Activated T-cell treated with anti-CD3 and anti-CD28 coated beads, Interleukin-2, amount 50 U/mL, for 72 hours (primary cell): Measurements from ENCODE around the gene PELO. TPM values are rescaled to one million over a fixed set of nuclear protein-coding genes. Genes with fewer than 3 reads are reported as not detected.
"Not testable (repeated sequence)": the region's sequence is repeated elsewhere in the genome, so short reads cannot be mapped to it uniquely, and the experiment has no call there.

Experiments
- ATAC-seq, 2 donors: fragments of 150-1000 bp; cut with Tn5 transposase; replicated peaks in 1 of 2; 2 replicates each; pipeline ENCODE4 v1.10.0; 2021; ENCODE audit warnings: moderate library complexity in 2 of 2, mild to moderate bottlenecking in 1 of 2
- DNase-seq, 2 donors: peaks; one replicate each; pipeline ENCODE4 v3.0.0; 2021 to 2022; ENCODE audit warnings: mixed read lengths in 1 of 2
- H3K27ac Mint-ChIP-seq: one replicate; pipeline ENCODE4 v1.8.0; 2022; ENCODE audit warnings: mild to moderate bottlenecking, moderate library complexity, mixed read lengths
- H3K27me3 Mint-ChIP-seq: one replicate; pipeline ENCODE4 v1.8.0; 2022; ENCODE audit warnings: low read depth, mixed read lengths
- H3K36me3 Mint-ChIP-seq, 2 donors: one replicate each; pipeline ENCODE4 v1.8.0; 2022; ENCODE audit warnings: mixed read lengths in 2 of 2, mild to moderate bottlenecking in 1 of 2; ENCODE audit not compliant: insufficient read depth in 2 of 2
- H3K4me1 Mint-ChIP-seq: one replicate; pipeline ENCODE4 v1.8.0; 2022; ENCODE audit warnings: low read depth, mixed read lengths
- H3K4me3 Mint-ChIP-seq, 2 donors: one replicate each; pipeline ENCODE4 v1.8.0; 2022; ENCODE audit warnings: mild to moderate bottlenecking in 2 of 2, mixed read lengths in 2 of 2, moderate library complexity in 2 of 2
- H3K9me3 Mint-ChIP-seq, 2 donors: one replicate each; pipeline ENCODE4 v1.8.0; 2022; ENCODE audit warnings: mixed read lengths in 2 of 2
- total RNA-seq, 2 donors: library from RNA; stranded (reverse); gene quantifications; one replicate each; pipeline ENCODE4 v1.2.3, GENCODE V29; 2022

The PELO gene
- total RNA-seq, 2 donors from 2014 or later: 16.6 to 17.5 TPM

- peaks cover 3 to 12% of the 10 kb centered on the region in 2 donors for H3K36me3 Mint-ChIP-seq
- no peak for ATAC-seq
- peaks cover 44% of the 10 kb centered on the region for H3K4me1 Mint-ChIP-seq
Measured at GRCh38 chr5:52808316-52808901, 20.7 kb downstream of the PELO start.

GRCh38 chr5:52809884-52810283 is 22.2 kb downstream of the PELO start:
- no peaks in the 10 kb centered on the region for H3K27me3 Mint-ChIP-seq
- ATAC-seq (peak in 1 of 2 donors; percentile 70), DNase-seq (no peak)
- peaks cover 32% of the 10 kb centered on the region for H3K4me1 Mint-ChIP-seq
- peaks cover 3 to 5% of the 10 kb centered on the region in 2 donors for H3K36me3 Mint-ChIP-seq
- H3K9me3 Mint-ChIP-seq: no peaks in the 10 kb centered on the region
- no peak overlapping the region for H3K4me3 Mint-ChIP-seq
- peak overlapping the region; percentile 51 for H3K27ac Mint-ChIP-seq

More at GRCh38 chr5:52808316-52808901, 20.7 kb downstream of the PELO start:
- DNase-seq: no peak
- Mint-ChIP-seq H3K27ac (no peak overlapping the region), H3K4me3 (no peak overlapping the region), H3K9me3 (no peaks in the 10 kb centered on the region), H3K27me3 (no peaks in the 10 kb centered on the region)

GRCh38 chr5:52810426-52810825 is 22.7 kb downstream of the PELO start:
- Mint-ChIP-seq H3K27me3 (no peaks in the 10 kb centered on the region), H3K4me1 (peaks cover 27% of the 10 kb centered on the region), H3K4me3 (no peak overlapping the region), H3K27ac (no peak overlapping the region), H3K36me3 (no peaks in the 10 kb centered on the region), H3K9me3 (no peaks in the 10 kb centered on the region)
- ATAC-seq (no peak), DNase-seq (no peak)

- Mint-ChIP-seq H3K4me1 (peaks cover 20% of the 10 kb centered on the region), H3K36me3 (no peaks in the 10 kb centered on the region), H3K27ac (no peak overlapping the region), H3K9me3 (no peaks in the 10 kb centered on the region), H3K4me3 (no peak overlapping the region), H3K27me3 (no peaks in the 10 kb centered on the region)
- DNase-seq (no peak), ATAC-seq (peak; percentile 69 to 77)
Measured at GRCh38 chr5:52811067-52811749, 23.5 kb downstream of the PELO start.

- peaks cover 18% of the 10 kb centered on the region for H3K4me1 Mint-ChIP-seq
- H3K4me3 Mint-ChIP-seq: no peak overlapping the region
- H3K27ac Mint-ChIP-seq: no peak overlapping the region
- H3K9me3 Mint-ChIP-seq: no peaks in the 10 kb centered on the region
- ATAC-seq (no peak), DNase-seq (no peak)
- no peaks in the 10 kb centered on the region for H3K27me3 Mint-ChIP-seq
- no peaks in the 10 kb centered on the region for H3K36me3 Mint-ChIP-seq
Measured at GRCh38 chr5:52814352-52815148, 26.8 kb downstream of the PELO start.

GRCh38 chr5:52817818-52818217 is 30.1 kb downstream of the PELO start:
- no peaks in the 10 kb centered on the region for H3K36me3 Mint-ChIP-seq
- DNase-seq: no peak
- H3K27me3 Mint-ChIP-seq: no peaks in the 10 kb centered on the region
- H3K27ac Mint-ChIP-seq: no peak overlapping the region
- no peak overlapping the region for H3K4me3 Mint-ChIP-seq
- ATAC-seq: no peak
- no peaks in the 10 kb centered on the region for H3K9me3 Mint-ChIP-seq
- no peaks in the 10 kb centered on the region for H3K4me1 Mint-ChIP-seq

- no peak overlapping the region for H3K27ac Mint-ChIP-seq
- H3K27me3 Mint-ChIP-seq: no peaks in the 10 kb centered on the region
- no peaks in the 10 kb centered on the region for H3K9me3 Mint-ChIP-seq
- H3K4me1 Mint-ChIP-seq: no peaks in the 10 kb centered on the region
- DNase-seq: no peak
- ATAC-seq: no peak
- no peaks in the 10 kb centered on the region for H3K36me3 Mint-ChIP-seq
- H3K4me3 Mint-ChIP-seq: no peak overlapping the region
Measured at GRCh38 chr5:52818360-52818759, 30.6 kb downstream of the PELO start.

GRCh38 chr5:52818807-52819206 is 31.1 kb downstream of the PELO start:
- not testable (repeated sequence) for H3K27me3 Mint-ChIP-seq, H3K36me3 Mint-ChIP-seq, H3K9me3 Mint-ChIP-seq, H3K4me1 Mint-ChIP-seq, H3K27ac Mint-ChIP-seq, H3K4me3 Mint-ChIP-seq, DNase-seq, ATAC-seq

GRCh38 chr5:52821901-52822300 is 34.2 kb downstream of the PELO start:
- Mint-ChIP-seq H3K4me1 (peaks cover 10% of the 10 kb centered on the region), H3K4me3 (no peak overlapping the region), H3K27ac (no peak overlapping the region), H3K36me3 (no peaks in the 10 kb centered on the region), H3K9me3 (no peaks in the 10 kb centered on the region), H3K27me3 (no peaks in the 10 kb centered on the region)
- ATAC-seq (no peak), DNase-seq (no peak)

- Mint-ChIP-seq H3K36me3 (peaks cover 0 to 2% of the 10 kb centered on the region in 2 donors), H3K4me3 (no peak overlapping the region), H3K4me1 (peaks cover 10% of the 10 kb centered on the region), H3K9me3 (peaks cover under 1 to 2% of the 10 kb centered on the region in 2 donors), H3K27ac (no peak overlapping the region), H3K27me3 (no peaks in the 10 kb centered on the region)
- DNase-seq: no peak
- no peak for ATAC-seq
Measured at GRCh38 chr5:52822437-52822836, 34.7 kb downstream of the PELO start.

- Mint-ChIP-seq H3K9me3 (peaks cover 3 to 4% of the 10 kb centered on the region in 2 donors), H3K4me1 (peaks cover 10% of the 10 kb centered on the region), H3K27me3 (no peaks in the 10 kb centered on the region), H3K27ac (no peak overlapping the region), H3K4me3 (no peak overlapping the region), H3K36me3 (peaks cover 2 to 3% of the 10 kb centered on the region in 2 donors)
- no peak for DNase-seq
- ATAC-seq: no peak
Measured at GRCh38 chr5:52824827-52825226, 37.1 kb downstream of the PELO start.

GRCh38 chr5:52825826-52826225 is 38.1 kb downstream of the PELO start:
- peaks cover 10% of the 10 kb centered on the region for H3K4me1 Mint-ChIP-seq
- DNase-seq (no peak), ATAC-seq (peak; percentile 74 to 94)
- peaks cover 2 to 3% of the 10 kb centered on the region in 2 donors for H3K36me3 Mint-ChIP-seq
- H3K9me3 Mint-ChIP-seq: peaks cover 3 to 4% of the 10 kb centered on the region in 2 donors
- H3K27ac Mint-ChIP-seq: peak overlapping the region; percentile 60
- no peaks in the 10 kb centered on the region for H3K27me3 Mint-ChIP-seq
- H3K4me3 Mint-ChIP-seq: no peak overlapping the region

- Mint-ChIP-seq H3K4me3 (no peak overlapping the region), H3K4me1 (peaks cover 10% of the 10 kb centered on the region), H3K36me3 (peaks cover 2 to 3% of the 10 kb centered on the region in 2 donors), H3K27me3 (no peaks in the 10 kb centered on the region), H3K27ac (no peak overlapping the region), H3K9me3 (peaks cover 3 to 4% of the 10 kb centered on the region in 2 donors)
- DNase-seq (no peak), ATAC-seq (no peak)
Measured at GRCh38 chr5:52827815-52828214, 40.1 kb downstream of the PELO start.
